GM13977 (cell line): Measurements from ENCODE around the gene CHN1.

ENCODE experiments used
- DNase-seq: peaks from one replicate; pipeline ENCODE4 v3.0.0; 2012; ENCODE audit warnings: low spot score
- in situ Hi-C: fragments of 300-500 bp; cut with MboI; formaldehyde crosslinking; loops from one replicate; pipeline ENCODE4 v1.12.0; 2022; ENCODE audit warnings: low sequenced_read_pairs, low pct_unique_long_range_greater_than_20kb, mixed read lengths, inconsistent platforms; ENCODE audit not compliant: unreplicated experiment
- TF ChIP-seq, protein P1 (sequence below): IDR thresholded peaks from 2 replicates; pipeline ENCODE4 v1.5.1; 2012; ENCODE audit warnings: mild to moderate bottlenecking, control low read depth; ENCODE audit not compliant: insufficient read depth; ENCODE audit errors: extremely low read depth, missing control alignments

The CHN1 gene

DNA sequence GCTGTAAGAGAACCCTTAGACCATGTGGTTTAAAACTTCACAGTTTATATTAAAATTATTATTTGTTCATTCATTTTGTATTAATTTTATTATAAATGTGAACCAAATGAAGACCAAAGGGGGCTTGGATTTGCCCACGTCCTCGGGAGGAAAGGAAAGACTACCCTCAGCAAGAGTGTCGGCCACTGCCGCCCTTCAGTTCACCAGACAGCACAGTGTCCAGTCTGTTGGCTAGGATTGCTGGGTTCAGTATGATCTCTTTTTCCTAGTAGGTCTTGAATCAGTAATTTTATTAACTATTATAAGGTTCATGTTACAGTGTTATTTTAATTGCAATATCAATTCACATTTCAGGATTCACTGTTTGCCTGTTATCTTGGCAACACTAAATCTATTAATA is 162.7 kb downstream of the CHN1 start:
- in situ Hi-C loops = no loop called here
- TF ChIP-seq, protein P1, sequence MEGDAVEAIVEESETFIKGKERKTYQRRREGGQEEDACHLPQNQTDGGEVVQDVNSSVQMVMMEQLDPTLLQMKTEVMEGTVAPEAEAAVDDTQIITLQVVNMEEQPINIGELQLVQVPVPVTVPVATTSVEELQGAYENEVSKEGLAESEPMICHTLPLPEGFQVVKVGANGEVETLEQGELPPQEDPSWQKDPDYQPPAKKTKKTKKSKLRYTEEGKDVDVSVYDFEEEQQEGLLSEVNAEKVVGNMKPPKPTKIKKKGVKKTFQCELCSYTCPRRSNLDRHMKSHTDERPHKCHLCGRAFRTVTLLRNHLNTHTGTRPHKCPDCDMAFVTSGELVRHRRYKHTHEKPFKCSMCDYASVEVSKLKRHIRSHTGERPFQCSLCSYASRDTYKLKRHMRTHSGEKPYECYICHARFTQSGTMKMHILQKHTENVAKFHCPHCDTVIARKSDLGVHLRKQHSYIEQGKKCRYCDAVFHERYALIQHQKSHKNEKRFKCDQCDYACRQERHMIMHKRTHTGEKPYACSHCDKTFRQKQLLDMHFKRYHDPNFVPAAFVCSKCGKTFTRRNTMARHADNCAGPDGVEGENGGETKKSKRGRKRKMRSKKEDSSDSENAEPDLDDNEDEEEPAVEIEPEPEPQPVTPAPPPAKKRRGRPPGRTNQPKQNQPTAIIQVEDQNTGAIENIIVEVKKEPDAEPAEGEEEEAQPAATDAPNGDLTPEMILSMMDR = no peak
- no peak for DNase-seq

DNA sequence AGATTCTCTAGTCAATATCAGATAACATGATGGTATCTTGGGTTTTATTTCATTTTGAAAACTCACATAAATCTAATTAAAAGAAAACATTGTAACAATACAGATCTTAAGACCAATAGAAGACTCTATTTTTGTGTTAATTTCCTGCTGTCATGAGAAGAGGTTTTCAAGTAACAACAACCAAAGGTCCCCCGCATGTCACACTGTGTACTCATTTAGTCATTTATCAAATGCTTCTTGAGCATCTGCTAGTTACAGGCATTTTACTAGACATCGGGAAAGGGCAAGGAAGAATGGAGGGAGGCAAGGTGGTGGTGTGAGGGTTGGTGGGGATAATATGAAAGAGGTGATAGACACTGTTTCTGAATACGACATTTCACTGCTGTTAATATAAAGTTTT is 163.2 kb downstream of the CHN1 start:
- in situ Hi-C loops = no loop called here
- TF ChIP-seq, protein P1 = no peak
- no peak for DNase-seq

- TF ChIP-seq, protein P1 = no peak
- no peak for DNase-seq
- in situ Hi-C loops = no loop called here
Observed at GRCh38 chr2:174841350-174841749, 163.8 kb downstream of the CHN1 start.

- in situ Hi-C loops = no loop called here
- DNase-seq = no peak
- TF ChIP-seq, protein P1 = no peak
Observed at GRCh38 chr2:174840436-174840835, 164.7 kb downstream of the CHN1 start.

DNA sequence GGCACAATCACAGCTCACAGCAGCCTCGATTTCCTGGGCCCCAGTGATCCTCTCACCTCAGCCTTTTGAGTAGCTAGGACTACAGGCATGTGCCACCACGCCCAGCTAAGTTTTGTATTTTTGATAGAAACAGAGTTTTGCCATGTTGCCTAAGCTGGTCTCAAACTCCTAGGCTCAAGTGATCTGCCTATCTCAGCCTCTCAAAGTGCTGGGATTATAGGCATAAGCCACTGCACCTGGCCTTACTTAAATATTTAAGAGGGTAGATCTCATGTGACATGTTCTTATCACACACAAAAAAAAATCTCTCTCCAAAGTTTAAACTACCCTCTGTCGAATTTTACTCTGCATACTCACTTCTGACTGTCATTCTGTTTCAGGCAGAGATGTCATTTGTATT is 165.5 kb downstream of the CHN1 start:
- in situ Hi-C loops = no loop called here
- TF ChIP-seq, protein P1 = no peak
- no peak for DNase-seq

- TF ChIP-seq, protein P1 = no peak
- in situ Hi-C loops = no loop called here
- DNase-seq = no peak
Observed at GRCh38 chr2:174836995-174837390, 168.2 kb downstream of the CHN1 start.

DNA sequence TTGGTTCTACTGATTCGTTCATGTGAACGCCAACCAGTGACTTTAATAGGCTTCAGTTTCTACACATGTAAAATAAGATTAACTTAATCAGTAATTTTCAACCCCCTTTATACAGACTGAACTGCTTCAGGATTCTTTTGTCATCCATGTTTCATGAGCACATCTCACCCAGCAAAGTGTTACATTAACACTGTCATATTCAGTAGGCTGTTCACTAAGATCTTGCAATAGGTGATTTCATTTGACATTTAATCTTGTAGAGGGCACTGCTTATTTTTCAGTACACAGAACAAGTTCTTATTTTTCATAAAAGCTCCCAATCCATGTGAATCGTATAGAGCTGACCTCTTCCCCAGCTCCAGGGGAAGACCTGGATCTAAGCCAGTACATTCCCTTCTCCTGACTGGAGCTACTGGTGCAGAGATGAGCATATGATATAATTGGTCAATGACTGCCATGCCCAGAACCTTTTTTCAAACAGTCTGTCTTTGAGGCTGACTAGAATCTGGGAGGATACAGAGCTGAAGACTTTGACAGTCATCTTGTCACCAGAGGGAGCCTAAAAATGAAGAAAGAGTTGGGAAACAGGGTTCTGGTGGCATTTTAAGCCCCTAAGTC is 168.7 kb downstream of the CHN1 start:
- in situ Hi-C loops = no loop called here
- TF ChIP-seq, protein P1 = no peak
- DNase-seq = no peak
